Immature natural killer cell (primary cell): ENCODE data around the gene CTSD. TPM values are rescaled to one million over a fixed set of nuclear protein-coding genes. Genes with fewer than 3 reads are reported as not detected.

ENCODE experiments used
- DNase-seq, 3 donors: peaks; one replicate each; pipeline ENCODE4 v3.0.0; 2022; ENCODE audit warnings: mixed read lengths in 1 of 3
- H3K27ac Mint-ChIP-seq, 6 donors: one replicate each; pipeline ENCODE4 v1.8.0; 2020; ENCODE audit warnings: mixed read lengths in 6 of 6, mild to moderate bottlenecking in 5 of 6, inconsistent platforms in 4 of 6, moderate library complexity in 3 of 6
- H3K27me3 Mint-ChIP-seq, 3 donors: one replicate each; pipeline ENCODE4 v1.8.0; 2020 to 2021; ENCODE audit warnings: low read depth in 3 of 3, mild to moderate bottlenecking in 3 of 3, mixed read lengths in 3 of 3, moderate library complexity in 3 of 3, inconsistent platforms in 1 of 3
- H3K36me3 Mint-ChIP-seq, 3 donors: one replicate each; pipeline ENCODE4 v1.8.0; 2020; ENCODE audit warnings: mixed read lengths in 3 of 3, inconsistent platforms in 2 of 3, mild to moderate bottlenecking in 2 of 3
- H3K4me1 Mint-ChIP-seq, 2 donors: one replicate each; pipeline ENCODE4 v1.8.0; 2020; ENCODE audit warnings: inconsistent platforms in 2 of 2, mild to moderate bottlenecking in 2 of 2, mixed read lengths in 2 of 2, moderate library complexity in 1 of 2
- H3K4me3 Mint-ChIP-seq, 5 donors: one replicate each; pipeline ENCODE4 v1.8.0; 2020; ENCODE audit warnings: mild to moderate bottlenecking in 5 of 5, mixed read lengths in 5 of 5, inconsistent platforms in 3 of 5, moderate library complexity in 3 of 5
- H3K9me3 Mint-ChIP-seq, 6 donors: one replicate each; pipeline ENCODE4 v1.8.0; 2020; ENCODE audit warnings: mild to moderate bottlenecking in 6 of 6, mixed read lengths in 6 of 6, inconsistent platforms in 4 of 6, moderate library complexity in 3 of 6
- polyA plus RNA-seq, 3 donors: library from polyadenylated mRNA; unstranded; fragments of 300-500 nt; fragmentation: Illumina TruSeq; gene quantifications; one replicate each; pipeline ENCODE4 v1.2.3, GENCODE V29; 2021

The CTSD gene
- polyA plus RNA-seq, 3 donors from 2014 or later: 471 to 795 (median 488) TPM

- peaks cover 11 to 13% of the 10 kb centered on the region in 2 donors for H3K4me1 Mint-ChIP-seq
- H3K27ac Mint-ChIP-seq: no peak overlapping the region
- H3K9me3 Mint-ChIP-seq: peaks cover 8 to 19% (median 15%) of the 10 kb centered on the region in 6 donors
- no peak overlapping the region for H3K4me3 Mint-ChIP-seq
- no peak for DNase-seq
- H3K27me3 Mint-ChIP-seq: peaks cover 9 to 21% (median 14%) of the 10 kb centered on the region in 3 donors
- H3K36me3 Mint-ChIP-seq: peaks cover 11 to 23% (median 16%) of the 10 kb centered on the region in 3 donors
These were observed 26.5 kb downstream of the CTSD start for GRCh38 chr11:1737080-1737757.

- peaks cover 8 to 19% (median 15%) of the 10 kb centered on the region in 6 donors for H3K9me3 Mint-ChIP-seq
- DNase-seq: no peak
- H3K4me3 Mint-ChIP-seq: no peak overlapping the region
- H3K4me1 Mint-ChIP-seq: peaks cover 14 to 15% of the 10 kb centered on the region in 2 donors
- peaks cover 9 to 24% (median 14%) of the 10 kb centered on the region in 3 donors for H3K27me3 Mint-ChIP-seq
- H3K36me3 Mint-ChIP-seq: peaks cover 11 to 24% (median 16%) of the 10 kb centered on the region in 3 donors
- no peak overlapping the region for H3K27ac Mint-ChIP-seq
These were observed 27.2 kb downstream of the CTSD start for GRCh38 chr11:1736447-1736992.

- Mint-ChIP-seq H3K9me3 (peaks cover 8 to 19% (median 15%) of the 10 kb centered on the region in 6 donors), H3K36me3 (peaks cover 11 to 28% (median 16%) of the 10 kb centered on the region in 3 donors), H3K4me3 (no peak overlapping the region), H3K27me3 (peaks cover 14 to 22% (median 14%) of the 10 kb centered on the region in 3 donors), H3K27ac (no peak overlapping the region), H3K4me1 (peaks cover 20 to 27% of the 10 kb centered on the region in 2 donors)
- DNase-seq: no peak
These were observed 28.5 kb downstream of the CTSD start for GRCh38 chr11:1735271-1735670.

- peaks cover 25 to 33% of the 10 kb centered on the region in 2 donors for H3K4me1 Mint-ChIP-seq
- H3K36me3 Mint-ChIP-seq: peaks cover 11 to 28% (median 16%) of the 10 kb centered on the region in 3 donors
- H3K9me3 Mint-ChIP-seq: peaks cover 8 to 19% (median 15%) of the 10 kb centered on the region in 6 donors
- DNase-seq: no peak
- H3K27me3 Mint-ChIP-seq: peaks cover 13 to 22% (median 14%) of the 10 kb centered on the region in 3 donors
- peak overlapping the region in 1 of 5 donors; percentile 47 for H3K4me3 Mint-ChIP-seq
- no peak overlapping the region for H3K27ac Mint-ChIP-seq
These were observed 29.1 kb downstream of the CTSD start for GRCh38 chr11:1734641-1735081.

- H3K4me1 Mint-ChIP-seq: peaks cover 32 to 40% of the 10 kb centered on the region in 2 donors
These were observed 29.7 kb downstream of the CTSD start for GRCh38 chr11:1733716-1734640.

GRCh38 chr11:1733009-1733715 is 30.6 kb downstream of the CTSD start:
- Mint-ChIP-seq H3K9me3 (peaks cover 8 to 19% (median 15%) of the 10 kb centered on the region in 6 donors), H3K36me3 (peaks cover 11 to 17% (median 16%) of the 10 kb centered on the region in 3 donors), H3K4me1 (peaks cover 40 to 48% of the 10 kb centered on the region in 2 donors), H3K27ac (no peak overlapping the region), H3K4me3 (peak overlapping the region in 1 of 5 donors; percentile 42), H3K27me3 (peaks cover 11 to 29% (median 12%) of the 10 kb centered on the region in 3 donors)
- no peak for DNase-seq

More at GRCh38 chr11:1733716-1734640, 29.7 kb downstream of the CTSD start:
- H3K4me3 Mint-ChIP-seq: peak overlapping the region in 4 of 5 donors; percentile 8 to 47 (median 22)
- H3K36me3 Mint-ChIP-seq: peaks cover 11 to 21% (median 16%) of the 10 kb centered on the region in 3 donors
- DNase-seq: no peak
- peaks cover 11 to 27% (median 14%) of the 10 kb centered on the region in 3 donors for H3K27me3 Mint-ChIP-seq
- H3K9me3 Mint-ChIP-seq: peaks cover 8 to 19% (median 15%) of the 10 kb centered on the region in 6 donors
- H3K27ac Mint-ChIP-seq: no peak overlapping the region

GRCh38 chr11:1732418-1733008 is 31.2 kb downstream of the CTSD start:
- peak overlapping the region in 1 of 6 donors; percentile 50 for H3K27ac Mint-ChIP-seq
- peak overlapping the region in 1 of 5 donors; percentile 34 for H3K4me3 Mint-ChIP-seq
- DNase-seq: no peak
- peaks cover 3 to 19% (median 14%) of the 10 kb centered on the region in 6 donors for H3K9me3 Mint-ChIP-seq
- H3K36me3 Mint-ChIP-seq: peaks cover 11 to 16% (median 11%) of the 10 kb centered on the region in 3 donors
- peaks cover 8 to 27% (median 12%) of the 10 kb centered on the region in 3 donors for H3K27me3 Mint-ChIP-seq
- H3K4me1 Mint-ChIP-seq: peaks cover 44 to 55% of the 10 kb centered on the region in 2 donors

- Mint-ChIP-seq H3K9me3 (peaks cover 3 to 13% (median 9%) of the 10 kb centered on the region in 6 donors), H3K36me3 (peaks cover 10 to 11% (median 11%) of the 10 kb centered on the region in 3 donors), H3K27me3 (peaks cover 8 to 27% (median 12%) of the 10 kb centered on the region in 3 donors), H3K4me1 (peaks cover 46 to 62% of the 10 kb centered on the region in 2 donors), H3K4me3 (no peak overlapping the region), H3K27ac (peak overlapping the region in 1 of 6 donors; percentile 45)
- no peak for DNase-seq
These were observed 32.2 kb downstream of the CTSD start for GRCh38 chr11:1731451-1732059.

- DNase-seq: no peak
- peaks cover 8 to 20% (median 9%) of the 10 kb centered on the region in 3 donors for H3K27me3 Mint-ChIP-seq
- H3K4me3 Mint-ChIP-seq: peak overlapping the region; percentile 2 to 66 (median 18)
- peaks cover 0 to 3% (median 0%) of the 10 kb centered on the region in 6 donors for H3K9me3 Mint-ChIP-seq
- H3K27ac Mint-ChIP-seq: no peak overlapping the region
- H3K4me1 Mint-ChIP-seq: peaks cover 46 to 62% of the 10 kb centered on the region in 2 donors
- H3K36me3 Mint-ChIP-seq: peaks cover 0 to 4% (median 0%) of the 10 kb centered on the region in 3 donors
These were observed 33.6 kb downstream of the CTSD start for GRCh38 chr11:1730059-1730629.

GRCh38 chr11:1729692-1730011 is 34.1 kb downstream of the CTSD start:
- Mint-ChIP-seq H3K27me3 (peaks cover 8 to 18% (median 9%) of the 10 kb centered on the region in 3 donors), H3K4me1 (peaks cover 46 to 62% of the 10 kb centered on the region in 2 donors)
- no peak for DNase-seq

GRCh38 chr11:1728931-1729691 is 34.6 kb downstream of the CTSD start:
- Mint-ChIP-seq H3K9me3 (peaks cover 0 to 2% (median 0%) of the 10 kb centered on the region in 6 donors), H3K36me3 (peaks cover 0 to 4% (median 0%) of the 10 kb centered on the region in 3 donors), H3K27ac (peak overlapping the region in 4 of 6 donors; percentile 5 to 67 (median 34)), H3K4me1 (peaks cover 42 to 57% of the 10 kb centered on the region in 2 donors), H3K4me3 (peak overlapping the region; percentile 66 to 84 (median 80)), H3K27me3 (peaks cover 6 to 16% (median 8%) of the 10 kb centered on the region in 3 donors)
- peak; percentile 35 to 50 (median 37) for DNase-seq

More at GRCh38 chr11:1729692-1730011, 34.1 kb downstream of the CTSD start:
- Mint-ChIP-seq H3K9me3 (peaks cover 0 to 3% (median 0%) of the 10 kb centered on the region in 6 donors), H3K36me3 (peaks cover 0 to 4% (median 0%) of the 10 kb centered on the region in 3 donors), H3K27ac (no peak overlapping the region), H3K4me3 (peak overlapping the region; percentile 14 to 84 (median 66))
